ENCODE measurements around the gene SRSF3.

DNA sequence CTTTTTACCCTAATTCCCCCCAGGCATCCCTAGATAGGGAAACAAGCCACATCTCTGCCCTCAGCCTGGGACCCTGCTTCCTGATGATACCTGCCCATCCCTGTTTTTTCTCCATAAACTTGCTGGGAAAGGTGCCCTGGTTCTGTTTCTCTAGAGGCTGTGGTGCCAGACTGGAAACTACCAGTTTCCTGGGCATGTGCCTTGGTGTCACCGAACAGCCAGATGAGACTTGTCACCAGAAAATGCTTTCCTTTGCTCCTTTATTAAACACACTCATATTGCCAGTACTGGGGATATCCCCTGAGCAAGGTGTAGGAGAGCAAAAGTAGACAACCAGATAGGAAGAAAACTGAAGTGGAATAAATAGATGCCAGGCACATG lies 16.8 kb downstream of the SRSF3 start:
- TF ChIP-seq, protein P1, sequence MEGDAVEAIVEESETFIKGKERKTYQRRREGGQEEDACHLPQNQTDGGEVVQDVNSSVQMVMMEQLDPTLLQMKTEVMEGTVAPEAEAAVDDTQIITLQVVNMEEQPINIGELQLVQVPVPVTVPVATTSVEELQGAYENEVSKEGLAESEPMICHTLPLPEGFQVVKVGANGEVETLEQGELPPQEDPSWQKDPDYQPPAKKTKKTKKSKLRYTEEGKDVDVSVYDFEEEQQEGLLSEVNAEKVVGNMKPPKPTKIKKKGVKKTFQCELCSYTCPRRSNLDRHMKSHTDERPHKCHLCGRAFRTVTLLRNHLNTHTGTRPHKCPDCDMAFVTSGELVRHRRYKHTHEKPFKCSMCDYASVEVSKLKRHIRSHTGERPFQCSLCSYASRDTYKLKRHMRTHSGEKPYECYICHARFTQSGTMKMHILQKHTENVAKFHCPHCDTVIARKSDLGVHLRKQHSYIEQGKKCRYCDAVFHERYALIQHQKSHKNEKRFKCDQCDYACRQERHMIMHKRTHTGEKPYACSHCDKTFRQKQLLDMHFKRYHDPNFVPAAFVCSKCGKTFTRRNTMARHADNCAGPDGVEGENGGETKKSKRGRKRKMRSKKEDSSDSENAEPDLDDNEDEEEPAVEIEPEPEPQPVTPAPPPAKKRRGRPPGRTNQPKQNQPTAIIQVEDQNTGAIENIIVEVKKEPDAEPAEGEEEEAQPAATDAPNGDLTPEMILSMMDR (IDR thresholded peaks at IDR 0.05) = no peak
- no peak for TF ChIP-seq POLR2A (IDR thresholded peaks at IDR 0.05)

All from adrenal gland (tissue), 5 donors.